ENCODE measurements around the gene TFCP2. TPM values are rescaled to one million over a fixed set of nuclear protein-coding genes. Genes with fewer than 3 reads are reported as not detected.

Gene TFCP2
- total RNA-seq, 2 donors from 2014 or later, result 10.6 to 18.1 TPM

- no peak for ATAC-seq (ENCODE audit: insufficient number of reproducible peaks, low FRiP score, low read depth)
- DNase-seq (ENCODE audit: low spot score), result no peak
- Histone ChIP-seq H3K27me3 (replicated peaks; ENCODE audit: insufficient read depth) (no peaks in the 10 kb centered on the region), H3K9me3 (no peaks in the 10 kb centered on the region), H3K4me3 (no peak overlapping the region), H3K36me3 (peaks cover 6% of the 10 kb centered on the region), H3K27ac (no peak overlapping the region), H3K4me1 (ENCODE audit: control insufficient read depth in 1 of 2, low read depth in 2 of 2) (no peaks in the 10 kb centered on the region)
- no peak for TF ChIP-seq CTCF (IDR thresholded peaks at IDR 0.05)
Measured at GRCh38 chr12:51200156-51200555, 27.2 kb upstream of the TFCP2 start.

DNA sequence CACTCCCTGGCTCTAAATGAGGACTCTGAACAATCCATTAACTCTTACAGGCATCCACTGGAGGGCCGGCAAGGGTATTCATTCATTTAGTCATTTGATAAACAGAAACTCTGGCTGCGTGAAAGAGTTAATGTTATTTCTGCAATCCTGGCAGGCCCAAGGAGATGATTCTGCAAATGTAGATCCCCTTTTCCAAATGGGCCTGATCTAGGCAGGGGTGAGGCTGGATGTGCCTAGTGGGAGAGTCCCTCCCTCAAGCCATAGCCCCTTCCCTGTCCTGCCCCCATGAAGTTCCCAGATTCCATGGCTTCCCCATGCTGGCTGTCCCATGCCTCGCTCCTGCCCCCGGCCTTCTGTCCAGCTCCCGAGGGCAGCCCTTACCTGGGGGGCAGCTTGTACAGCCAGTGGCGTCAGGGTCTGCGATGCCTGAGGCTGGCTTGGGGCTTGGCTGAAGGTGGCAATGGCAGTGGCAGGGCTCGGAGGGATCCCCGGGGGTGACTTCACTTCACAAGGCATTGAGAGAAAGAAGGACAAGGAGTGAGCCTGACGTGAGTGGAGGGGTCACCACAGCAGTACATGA is 26.5 kb upstream of the TFCP2 start:
- H3K9me3 ChIP-seq, result no peaks in the 10 kb centered on the region
- no peaks in the 10 kb centered on the region for H3K27me3 ChIP-seq (replicated peaks; ENCODE audit: insufficient read depth)
- DNase-seq (ENCODE audit: low spot score) (no peak), ATAC-seq (ENCODE audit: insufficient number of reproducible peaks, low FRiP score, low read depth) (no peak)
- H3K4me3 ChIP-seq, result no peak overlapping the region
- no peak for TF ChIP-seq CTCF (IDR thresholded peaks at IDR 0.05)
- H3K4me1 ChIP-seq (ENCODE audit: control insufficient read depth in 1 of 2, low read depth in 2 of 2), result no peaks in the 10 kb centered on the region
- peaks cover 6% of the 10 kb centered on the region for H3K36me3 ChIP-seq
- H3K27ac ChIP-seq, result no peak overlapping the region

DNA sequence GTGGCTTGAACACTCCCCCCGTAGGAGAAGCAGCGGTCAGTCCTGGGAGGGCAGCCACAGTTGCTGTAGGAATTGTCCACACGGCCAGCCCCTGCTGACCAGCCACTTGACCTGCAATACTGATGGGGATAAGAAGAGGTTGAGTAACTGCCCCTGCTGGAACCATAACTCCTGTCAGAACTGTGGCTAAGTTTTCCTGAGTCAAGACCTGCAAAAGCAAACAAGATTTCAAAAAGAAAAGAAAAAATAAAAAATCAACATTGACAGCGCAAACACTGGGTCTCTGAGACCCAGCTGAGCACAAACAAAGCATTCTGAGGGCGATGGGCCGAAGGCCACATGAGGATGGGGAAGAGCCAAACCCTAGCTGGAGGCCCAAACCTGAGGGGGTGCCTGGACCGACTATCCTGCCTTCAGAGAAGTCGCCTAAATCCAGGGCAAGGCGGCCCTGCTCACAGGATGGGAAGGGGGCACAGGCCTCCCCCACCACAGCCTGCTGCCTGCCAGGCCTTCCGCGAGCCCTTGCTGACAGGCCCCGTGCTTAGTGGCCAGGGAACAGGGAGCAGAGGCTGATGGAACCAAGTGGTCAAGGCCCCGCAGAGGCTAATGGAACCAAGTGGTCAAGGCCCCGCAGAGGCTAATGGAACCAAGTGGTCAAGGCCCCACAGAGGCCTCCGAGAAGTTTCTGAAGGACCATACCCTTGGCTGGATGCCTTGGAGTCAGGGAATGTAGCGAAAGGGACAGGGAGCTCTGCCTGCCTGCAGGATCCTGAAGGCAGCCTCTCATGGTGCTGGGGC is 25.8 kb upstream of the TFCP2 start:
- ATAC-seq (ENCODE audit: insufficient number of reproducible peaks, low FRiP score, low read depth) (no peak), DNase-seq (ENCODE audit: low spot score) (no peak)
- no peak overlapping the region for H3K4me3 ChIP-seq
- H3K36me3 ChIP-seq, result peaks cover 6% of the 10 kb centered on the region
- H3K27ac ChIP-seq, result no peak overlapping the region
- no peaks in the 10 kb centered on the region for H3K4me1 ChIP-seq (ENCODE audit: control insufficient read depth in 1 of 2, low read depth in 2 of 2)
- H3K9me3 ChIP-seq, result no peaks in the 10 kb centered on the region
- no peaks in the 10 kb centered on the region for H3K27me3 ChIP-seq (replicated peaks; ENCODE audit: insufficient read depth)
- no peak for TF ChIP-seq CTCF (IDR thresholded peaks at IDR 0.05)

GRCh38 chr12:51197736-51198567 is 25.0 kb upstream of the TFCP2 start:
- no peak for DNase-seq (ENCODE audit: low spot score)
- ATAC-seq (ENCODE audit: insufficient number of reproducible peaks, low FRiP score, low read depth), result no peak

More at GRCh38 chr12:51197736-51198567, 25.0 kb upstream of the TFCP2 start:
- Histone ChIP-seq H3K27ac (no peak overlapping the region), H3K4me3 (no peak overlapping the region), H3K27me3 (replicated peaks; ENCODE audit: insufficient read depth) (no peaks in the 10 kb centered on the region), H3K4me1 (ENCODE audit: control insufficient read depth in 1 of 2, low read depth in 2 of 2) (no peaks in the 10 kb centered on the region), H3K36me3 (peaks cover 6% of the 10 kb centered on the region), H3K9me3 (no peaks in the 10 kb centered on the region)
- no peak for TF ChIP-seq CTCF (IDR thresholded peaks at IDR 0.05)

Measured in thoracic aorta (tissue), 2 donors.